Keratinocyte (primary cell): Measurements from ENCODE around the gene RASAL2.

Experiments used
- CTCF ChIP-seq, 3 experiments: IDR thresholded peaks in 1 of 3; conservative IDR thresholded peaks in 1 of 3; optimal IDR thresholded peaks in 1 of 3; 2 replicates in 2 of 3; 3 replicates in 1 of 3; pipeline versions ENCODE3 to v1.5.1; 2011; ENCODE audit warnings: low read length in 3 of 3, mild to moderate bottlenecking in 3 of 3, moderate library complexity in 2 of 3, control low read depth in 1 of 3, inconsistent platforms in 1 of 3; ENCODE audit not compliant: insufficient read depth in 2 of 3; ENCODE audit errors: extremely low read depth in 1 of 3
- EZH2 ChIP-seq: IDR thresholded peaks from one replicate; pipeline ENCODE4 v1.6.1; 2012; ENCODE audit warnings: inconsistent platforms, mild to moderate bottlenecking, low read length, moderate library complexity

- no peak for TF ChIP-seq CTCF (optimal IDR thresholded peaks at IDR 0.05 in 1 of 3, IDR thresholded peaks at IDR 0.05 in 1 of 3, conservative IDR thresholded peaks at IDR 0.05 in 1 of 3; ENCODE audit: extremely low read depth in 1 of 3, insufficient read depth in 2 of 3, low read length in 3 of 3)
- no peak for TF ChIP-seq EZH2
Observed at GRCh38 chr1:178367151-178367550, 273.2 kb downstream of the RASAL2 start.
